GM11168 (cell line): Measurements from ENCODE around the gene ZNF273.
"Not testable (repeated sequence)": the region's sequence is repeated elsewhere in the genome, so short reads cannot be mapped to it uniquely, and the experiment has no call there.

ENCODE experiments used
- in situ Hi-C: fragments of 300-500 bp; cut with MboI; formaldehyde crosslinking; loops from one replicate; pipeline ENCODE4 v1.12.0; 2022; ENCODE audit warnings: low sequenced_read_pairs; ENCODE audit not compliant: unreplicated experiment

ZNF273 gene

DNA sequence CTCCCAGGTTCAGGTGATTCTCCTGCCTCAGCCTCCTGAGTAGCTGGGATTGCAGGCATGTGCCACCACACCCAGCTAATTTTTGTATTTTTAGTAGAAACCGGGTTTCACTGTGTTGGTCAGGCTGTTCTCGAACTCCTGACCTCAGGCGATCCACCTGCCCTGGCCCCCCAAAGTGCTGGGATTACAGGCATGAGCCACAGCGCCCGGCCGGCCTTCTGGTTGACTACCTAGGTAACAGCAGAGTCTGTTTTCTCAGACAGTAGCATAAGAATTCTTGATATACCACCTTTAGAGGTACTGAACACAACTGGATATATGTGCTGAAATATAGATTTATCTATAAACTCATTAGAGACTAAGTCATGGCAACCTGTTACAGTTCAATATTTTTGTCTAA lies 36.9 kb downstream of the ZNF273 start:
- in situ Hi-C loops: not testable (repeated sequence)

DNA sequence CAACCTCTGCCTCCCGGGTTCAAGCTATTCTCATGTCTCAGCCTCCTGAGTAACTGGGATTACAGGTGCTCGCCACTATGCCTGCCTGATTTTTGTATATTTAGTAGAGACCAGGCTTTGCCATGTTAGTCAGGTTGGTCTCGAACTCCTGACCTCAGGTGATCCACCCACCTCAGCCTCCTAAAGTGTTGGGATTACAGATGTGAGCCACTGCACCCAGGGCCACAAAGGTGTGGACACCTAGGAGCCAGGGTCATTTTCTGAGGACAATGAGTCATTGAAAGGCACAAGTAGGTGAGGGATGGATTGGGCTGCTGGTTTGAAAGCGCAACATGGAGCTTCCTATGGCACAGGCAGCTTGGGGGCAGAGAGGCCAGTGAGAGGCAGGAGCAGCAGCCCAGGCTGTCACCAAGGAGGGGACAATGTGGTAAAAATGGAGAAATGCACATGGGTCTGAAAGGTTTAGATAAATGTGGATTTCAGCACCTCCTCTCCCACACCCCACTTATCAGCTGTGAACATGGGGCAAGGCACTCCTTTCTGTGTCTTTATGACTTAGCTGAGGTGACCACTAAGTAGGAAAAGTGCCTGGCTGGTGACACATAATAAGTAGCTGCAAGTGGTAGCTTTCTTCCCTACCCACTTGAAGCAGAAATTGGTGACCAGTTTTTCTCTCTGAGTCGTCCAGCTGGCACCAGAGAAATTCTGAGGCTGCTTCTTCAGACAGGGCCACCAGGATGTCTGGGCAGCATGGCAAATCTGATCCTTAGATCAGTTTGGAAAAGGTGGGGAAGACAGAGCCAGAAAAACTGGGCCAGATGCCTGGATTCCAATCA lies 41.8 kb downstream of the ZNF273 start:
- in situ Hi-C loops: not testable (repeated sequence)

DNA sequence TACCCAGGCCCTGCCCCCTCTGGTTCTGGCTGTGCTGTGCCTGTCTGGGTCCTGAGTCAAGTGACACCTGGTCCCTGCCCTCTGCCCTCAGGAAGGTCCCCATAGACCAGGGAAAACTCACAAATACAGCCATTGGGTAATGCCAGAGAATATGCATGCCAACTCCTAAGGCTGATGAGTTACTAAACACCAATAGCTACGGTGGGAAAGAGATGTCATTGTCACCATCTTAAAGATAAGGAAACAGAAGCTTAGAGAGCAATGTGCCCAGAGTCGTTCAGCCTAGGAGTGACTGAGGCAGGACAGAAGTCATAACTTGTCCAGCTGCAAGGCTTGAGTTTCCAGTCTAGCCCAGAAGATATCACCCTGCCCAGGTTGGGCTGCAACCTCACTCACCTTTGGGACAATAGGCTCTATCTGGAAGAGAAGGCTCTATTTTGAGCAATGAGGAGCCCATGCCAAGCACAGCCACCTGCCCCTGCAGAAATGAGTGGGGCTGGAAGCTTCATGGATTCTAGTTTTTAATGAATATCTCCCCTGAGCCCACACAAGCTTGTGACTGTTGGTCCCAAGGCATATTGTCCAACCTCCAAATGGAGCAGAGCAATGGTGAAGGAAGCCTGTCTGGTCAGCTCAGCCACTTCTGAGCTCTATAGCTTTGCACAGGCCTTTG lies 42.6 kb downstream of the ZNF273 start:
- in situ Hi-C loops: no loop called here

DNA sequence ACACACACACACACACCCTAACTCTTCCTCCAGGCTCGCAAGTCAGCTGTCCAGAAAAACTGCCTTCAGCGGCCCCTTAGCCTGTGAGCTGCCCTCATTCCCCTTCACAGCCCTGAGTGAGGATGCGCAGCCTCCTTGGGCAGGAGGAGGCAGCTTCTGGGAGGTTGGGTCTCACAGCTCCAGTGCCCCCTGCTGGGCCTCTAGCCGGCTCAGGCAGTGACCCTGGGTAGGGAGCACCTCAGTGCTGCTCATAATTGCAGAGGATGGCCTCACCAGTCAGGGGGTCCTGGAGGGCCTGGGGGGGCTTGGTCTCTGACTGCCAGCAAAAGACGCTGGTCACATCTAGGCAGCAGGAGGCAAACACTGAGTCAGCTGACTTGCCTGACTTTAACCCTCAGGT lies 43.7 kb downstream of the ZNF273 start:
- in situ Hi-C loops: no loop called here

DNA sequence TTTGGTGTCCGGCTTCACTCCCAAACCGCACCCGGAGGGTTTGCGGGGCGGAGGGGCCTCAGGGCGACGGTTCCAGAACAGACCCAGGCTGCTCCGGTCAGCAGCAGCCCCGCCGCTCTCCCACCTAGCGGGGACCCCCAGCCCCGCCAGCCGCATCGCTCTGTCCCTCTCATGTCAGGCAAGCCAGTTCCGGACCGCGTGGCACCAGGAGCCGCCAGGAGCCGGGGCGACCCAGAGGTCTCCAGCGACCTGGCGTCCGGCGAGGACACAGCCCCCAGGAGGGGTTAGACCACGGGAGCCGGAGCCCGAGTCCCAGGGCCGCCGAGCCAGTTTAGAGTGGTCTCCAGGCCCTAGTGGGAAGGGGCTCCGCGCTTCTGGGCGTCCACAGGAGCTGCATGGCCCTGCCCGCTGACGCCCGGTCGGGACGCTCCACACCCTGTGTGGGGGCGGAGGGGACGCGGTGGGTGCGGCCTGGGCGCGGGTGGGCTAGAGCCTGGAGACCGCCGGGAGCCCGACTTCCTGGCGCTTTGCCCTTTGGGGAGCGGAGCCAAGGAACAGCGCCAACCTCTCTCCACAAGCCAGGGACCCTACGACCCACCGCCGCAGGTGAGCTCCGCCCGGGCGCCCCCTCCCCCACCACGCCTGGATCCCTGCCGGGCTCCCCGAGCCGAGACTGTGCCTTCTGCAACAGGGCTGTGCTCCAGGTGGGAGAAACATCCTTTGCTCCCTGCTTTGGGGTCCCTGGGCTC lies 44.4 kb downstream of the ZNF273 start:
- in situ Hi-C loops: no loop called here

DNA sequence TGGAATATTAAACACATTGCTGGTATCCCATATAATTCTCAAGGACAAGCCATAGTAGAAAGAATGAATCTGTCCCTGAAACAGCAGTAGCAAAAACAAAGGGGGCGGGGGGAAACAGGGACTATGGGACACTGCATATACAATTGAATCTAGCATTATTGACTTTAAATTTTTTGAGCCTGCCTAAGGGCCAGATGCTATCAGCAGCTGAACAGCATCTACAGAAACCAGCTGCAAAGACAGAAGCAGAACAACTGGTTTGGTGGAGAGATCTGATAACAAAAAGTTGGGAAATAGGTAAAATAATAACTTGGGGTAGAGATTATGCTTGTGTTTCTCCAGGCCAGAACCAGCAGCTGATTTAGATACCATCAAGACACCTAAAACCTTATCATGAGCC lies 45.7 kb downstream of the ZNF273 start:
- in situ Hi-C loops: not testable (repeated sequence)

DNA sequence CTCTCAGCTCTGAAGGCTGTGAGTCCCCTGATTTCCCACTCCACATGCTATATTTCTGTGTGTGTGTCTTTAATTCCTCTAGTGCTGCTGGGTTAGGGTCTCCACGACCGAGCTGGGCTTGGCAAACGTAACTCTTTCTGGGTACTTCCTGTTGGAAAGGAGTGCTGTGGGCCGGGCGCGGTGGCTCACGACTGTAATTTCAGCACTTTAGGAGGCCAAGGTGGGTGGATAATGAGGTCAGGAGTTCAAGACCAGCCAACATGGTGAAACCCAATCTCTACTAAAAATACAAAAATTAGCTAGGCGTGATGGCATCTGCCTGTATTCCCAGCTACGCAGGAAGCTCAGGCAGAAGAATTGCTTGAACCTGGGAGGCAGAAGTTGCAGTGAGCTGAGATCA lies 47.6 kb downstream of the ZNF273 start:
- in situ Hi-C loops: loop anchor here (25.0 kb wide), 1 partner anchor 362 kb away; no protein-coding TSS in a partner anchor

DNA sequence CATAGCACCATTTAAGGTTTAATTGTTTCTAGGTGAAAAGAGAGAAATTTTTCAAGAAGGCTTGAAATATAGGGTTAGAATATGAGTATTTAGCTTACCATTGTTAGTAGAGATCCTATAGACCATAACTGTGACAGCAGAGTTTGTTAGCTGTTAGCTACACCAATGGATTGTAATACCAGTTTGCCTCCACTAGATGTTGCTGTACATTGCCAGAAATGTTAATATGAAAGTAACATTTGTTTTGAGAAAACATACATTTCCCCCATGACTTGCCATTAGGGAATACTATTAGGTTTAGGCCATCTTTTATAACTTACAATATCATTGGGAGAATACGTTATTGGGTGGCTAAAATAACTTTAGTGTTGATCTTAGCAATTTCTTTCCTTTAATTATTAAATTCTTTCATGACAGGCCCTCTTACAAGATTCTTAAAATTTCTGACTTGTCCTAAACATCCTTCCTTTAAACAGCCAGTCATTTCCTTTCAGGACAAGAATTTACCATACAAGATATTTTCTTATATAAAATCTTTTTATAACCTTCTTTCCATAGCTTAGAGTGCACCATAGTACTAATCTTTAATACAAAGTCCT lies 48.3 kb downstream of the ZNF273 start:
- in situ Hi-C loops: loop anchor here (25.0 kb wide), 1 partner anchor 361 kb away; no protein-coding TSS in a partner anchor

DNA sequence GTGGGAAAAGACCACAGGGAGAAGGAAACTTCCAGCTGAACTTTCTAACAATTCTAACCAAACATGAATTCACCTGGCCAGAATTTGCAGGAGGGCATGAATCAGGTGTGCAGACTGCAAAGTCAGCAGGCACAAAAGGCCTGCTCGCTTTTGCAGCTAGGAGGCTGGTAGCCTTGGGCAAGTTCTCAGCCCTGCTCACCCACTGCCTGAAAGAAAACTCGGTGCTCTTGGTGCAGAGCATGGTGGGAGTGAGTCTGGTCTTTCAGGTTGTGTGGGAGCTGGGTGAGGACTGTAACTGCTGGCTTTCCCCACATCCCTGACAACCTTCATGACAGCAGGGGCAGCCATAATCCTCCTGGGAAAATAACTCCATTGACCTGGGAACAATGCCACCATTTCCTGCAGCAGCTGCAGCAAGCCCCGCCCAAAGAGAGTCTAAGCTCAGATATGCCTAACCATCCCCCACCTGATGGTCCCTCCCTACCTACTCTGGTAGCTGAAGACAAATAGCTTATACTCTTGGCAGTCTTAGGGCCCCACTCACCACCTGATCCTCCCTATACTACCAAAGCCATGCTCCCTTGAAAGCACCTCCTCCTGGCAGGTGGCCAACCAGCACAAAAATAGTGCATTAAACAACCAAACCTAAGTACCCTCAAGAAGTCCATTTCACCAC lies 56.1 kb downstream of the ZNF273 start:
- in situ Hi-C loops: loop anchor here (25.0 kb wide), 1 partner anchor 353 kb away; no protein-coding TSS in a partner anchor

DNA sequence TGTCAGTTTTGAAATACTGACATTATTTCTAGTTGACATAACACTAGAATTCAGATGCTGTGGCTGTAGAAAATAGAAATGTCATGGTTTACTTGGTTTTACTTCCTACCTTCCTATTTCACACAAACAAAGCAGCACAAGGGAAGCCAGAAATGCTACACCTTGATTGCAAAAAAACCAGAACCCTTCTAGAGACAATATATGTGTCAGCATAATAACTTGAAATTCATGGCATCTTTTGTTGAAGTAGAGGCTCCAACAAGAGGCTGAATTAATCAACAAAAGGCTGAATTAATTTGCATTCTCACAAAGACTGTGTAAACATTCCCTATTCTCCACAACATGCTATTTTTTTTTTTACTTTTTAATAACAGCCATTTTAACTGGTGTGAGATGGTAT lies 62.5 kb downstream of the ZNF273 start:
- in situ Hi-C loops: loop anchor here (25.0 kb wide), 1 partner anchor 347 kb away; no protein-coding TSS in a partner anchor

DNA sequence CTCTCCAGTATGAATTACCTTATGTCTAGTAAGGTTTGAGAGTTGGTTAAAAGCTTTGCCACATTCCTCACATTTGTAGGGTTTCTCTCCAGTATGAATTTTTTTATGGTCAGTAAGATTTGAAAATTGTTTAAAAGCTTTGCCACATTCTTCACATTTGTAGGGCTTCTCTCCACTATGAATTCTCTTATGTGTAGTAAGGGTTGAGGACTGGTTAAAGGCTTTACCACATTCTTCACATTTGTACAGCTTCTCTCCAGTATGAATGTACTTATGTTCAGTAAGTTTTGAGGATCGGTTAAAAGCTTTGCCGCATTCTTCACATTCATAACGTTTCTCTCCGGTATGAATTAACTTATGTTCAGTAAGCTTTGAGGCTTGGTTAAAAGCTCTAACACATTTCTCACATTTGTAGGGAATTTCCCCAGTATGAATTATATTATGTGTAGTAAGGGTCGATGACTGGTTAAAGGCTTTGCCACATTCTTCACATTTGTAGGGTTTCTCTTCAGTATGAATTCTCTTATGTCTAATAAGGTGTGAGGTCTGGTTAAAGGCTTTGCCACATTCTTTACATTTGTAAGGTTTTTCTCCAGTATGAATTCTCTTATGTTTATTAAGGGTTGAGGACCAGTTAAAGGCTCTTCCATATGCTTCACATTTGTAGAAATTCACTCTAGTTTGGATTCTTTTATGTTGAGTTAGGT lies 75.6 kb downstream of the ZNF273 start:
- in situ Hi-C loops: no loop called here
